Measurements from ENCODE around the gene PTAR1. TPM values are rescaled to one million over a fixed set of nuclear protein-coding genes. Genes with fewer than 3 reads are reported as not detected.

PTAR1 gene
- polyA plus RNA-seq, 3 donors from 2014 or later: 7.0 to 16.1 (median 10.7) TPM

DNA sequence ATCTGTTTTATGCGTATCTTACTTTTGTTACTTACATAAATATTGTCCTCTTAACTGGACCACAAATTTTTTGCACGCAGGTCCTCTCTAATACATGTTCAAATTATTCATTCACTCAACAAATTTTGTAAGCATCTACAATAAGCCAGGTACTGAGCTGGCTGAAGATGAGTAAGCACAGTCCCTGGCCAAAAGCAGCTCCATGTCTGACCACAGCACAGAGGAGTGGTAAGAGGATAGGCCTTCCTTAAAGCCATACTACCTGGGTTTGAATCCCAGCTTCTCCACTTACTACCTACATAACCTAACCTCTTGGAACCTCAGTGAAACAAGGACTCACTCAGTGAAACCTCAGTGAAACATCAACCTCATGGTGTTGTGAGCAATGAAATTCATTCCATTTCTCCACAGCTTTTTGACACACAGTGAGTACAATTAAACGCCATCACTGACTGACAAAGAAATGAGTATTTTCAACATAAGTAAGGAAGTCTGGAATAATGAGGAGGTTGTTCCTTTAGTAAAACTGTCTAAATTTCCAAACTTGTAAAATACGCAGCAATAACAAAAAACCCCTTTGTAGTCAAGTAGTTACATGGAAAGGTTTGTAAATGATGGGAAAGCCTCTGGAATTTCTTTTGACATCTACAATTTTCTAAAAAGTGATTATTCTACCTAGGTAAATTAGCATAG is 15.0 kb downstream of the PTAR1 start:
- H3K27me3 Mint-ChIP-seq (ENCODE audit: low read depth in 3 of 3): no peaks in the 10 kb centered on the region
- H3K27ac Mint-ChIP-seq: no peak overlapping the region
- DNase-seq: no peak
- H3K9me3 Mint-ChIP-seq: no peaks in the 10 kb centered on the region
- H3K4me3 Mint-ChIP-seq: no peak overlapping the region
- peaks cover 22 to 53% of the 10 kb centered on the region in 2 donors for H3K4me1 Mint-ChIP-seq
- peaks cover 4 to 19% (median 6%) of the 10 kb centered on the region in 3 donors for H3K36me3 Mint-ChIP-seq

DNA sequence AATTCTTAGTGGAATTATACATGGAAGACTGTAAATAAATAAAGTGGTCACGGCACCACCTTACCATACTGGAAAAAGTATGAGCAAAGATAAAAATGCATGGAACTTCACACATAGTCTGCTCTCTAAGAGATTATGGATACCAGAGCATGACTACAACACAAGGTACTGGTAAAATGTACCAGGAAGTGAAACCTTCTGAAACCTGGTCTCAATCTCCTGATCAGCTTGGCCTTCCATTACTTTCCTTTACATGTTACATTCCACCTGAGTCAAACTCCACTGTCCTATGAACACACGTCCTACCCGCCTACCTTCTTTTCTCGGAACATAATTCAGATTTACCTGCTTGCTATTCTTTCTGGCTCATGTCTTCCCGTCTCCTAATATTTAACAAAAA is 15.9 kb downstream of the PTAR1 start:
- Mint-ChIP-seq H3K4me3 (no peak overlapping the region), H3K36me3 (peaks cover 4 to 21% (median 6%) of the 10 kb centered on the region in 3 donors), H3K27ac (no peak overlapping the region), H3K4me1 (peaks cover 22 to 51% of the 10 kb centered on the region in 2 donors), H3K9me3 (no peaks in the 10 kb centered on the region), H3K27me3 (ENCODE audit: low read depth in 3 of 3) (no peaks in the 10 kb centered on the region)
- DNase-seq: no peak

DNA sequence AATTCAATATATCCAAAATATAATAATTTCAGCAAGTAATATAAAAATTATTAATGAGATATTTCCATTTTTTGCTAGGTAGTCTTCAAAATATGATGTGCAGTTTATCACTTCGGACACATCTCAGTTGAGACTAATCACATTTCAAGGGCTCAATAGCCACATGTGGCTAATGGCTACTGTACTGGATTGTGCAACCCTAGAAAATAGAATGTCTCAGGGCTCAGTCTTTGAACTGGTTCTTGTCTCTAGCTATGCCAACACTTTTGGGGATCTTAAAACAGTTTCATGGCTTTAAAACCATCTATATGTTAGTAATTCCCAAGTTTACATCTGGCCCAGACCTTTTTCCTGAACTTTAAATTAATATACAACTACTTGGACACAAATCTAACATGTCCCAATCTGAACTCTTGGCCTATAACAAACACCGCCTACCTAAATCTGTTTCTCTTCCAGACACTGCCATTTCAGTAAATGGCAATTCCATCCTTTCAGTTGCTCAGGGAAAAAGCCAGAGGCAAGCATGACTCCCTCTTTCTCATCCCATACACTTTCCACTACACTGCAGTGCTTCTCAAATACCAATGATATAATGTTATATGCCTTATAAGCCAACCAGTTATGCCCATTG is 18.8 kb downstream of the PTAR1 start:
- Mint-ChIP-seq H3K27me3 (ENCODE audit: low read depth in 3 of 3) (no peaks in the 10 kb centered on the region), H3K36me3 (peaks cover 4 to 16% (median 4%) of the 10 kb centered on the region in 3 donors), H3K4me3 (no peak overlapping the region), H3K27ac (peak overlapping the region in 1 of 6 donors; percentile 58), H3K4me1 (peaks cover 17 to 30% of the 10 kb centered on the region in 2 donors), H3K9me3 (no peaks in the 10 kb centered on the region)
- no peak for DNase-seq

DNA sequence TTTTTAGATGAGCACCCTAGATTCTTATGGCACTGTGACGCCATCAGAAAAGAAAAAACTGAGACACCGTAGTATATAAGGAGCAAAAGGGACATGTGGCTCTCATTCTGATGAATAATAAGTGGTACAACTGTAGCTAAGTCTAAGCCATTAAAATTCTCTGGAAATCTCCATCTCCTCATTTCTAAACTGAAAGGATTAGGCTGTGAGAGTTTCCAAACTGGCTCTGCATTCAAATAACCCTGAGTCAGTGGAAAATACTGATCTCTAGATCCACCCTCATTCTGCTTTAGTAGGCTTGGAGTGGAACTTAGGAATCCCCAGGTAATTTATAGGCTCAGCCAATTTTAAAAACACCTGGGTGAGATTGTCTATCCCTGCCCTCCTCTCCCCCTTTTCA is 28.5 kb downstream of the PTAR1 start:
- no peaks in the 10 kb centered on the region for H3K27me3 Mint-ChIP-seq (ENCODE audit: low read depth in 3 of 3)
- no peak overlapping the region for H3K27ac Mint-ChIP-seq
- H3K4me1 Mint-ChIP-seq: peaks cover 0 to 3% of the 10 kb centered on the region in 2 donors
- no peak for DNase-seq
- H3K9me3 Mint-ChIP-seq: no peaks in the 10 kb centered on the region
- H3K4me3 Mint-ChIP-seq: no peak overlapping the region
- peaks cover 20 to 49% (median 26%) of the 10 kb centered on the region in 3 donors for H3K36me3 Mint-ChIP-seq

DNA sequence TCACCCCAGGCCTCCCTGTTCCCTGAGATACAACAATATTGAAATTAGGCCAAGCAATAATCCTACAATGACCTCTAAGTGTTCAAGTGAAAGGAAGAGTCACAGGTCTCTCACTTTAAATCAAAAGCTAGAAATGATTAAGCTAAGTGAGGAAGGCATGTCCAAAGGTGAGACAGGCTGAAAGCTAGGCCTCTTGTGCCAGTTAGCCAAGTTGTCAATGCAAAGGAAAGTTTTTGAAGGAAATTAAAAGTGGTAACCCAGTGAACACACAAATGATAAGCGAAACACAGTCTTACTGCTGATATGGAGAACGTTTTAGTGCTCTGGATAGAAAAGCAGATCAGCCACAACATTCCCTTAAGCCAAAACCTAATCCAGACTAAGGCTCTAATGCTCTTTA is 39.8 kb downstream of the PTAR1 start:
- no peaks in the 10 kb centered on the region for H3K4me1 Mint-ChIP-seq
- no peaks in the 10 kb centered on the region for H3K9me3 Mint-ChIP-seq
- H3K27ac Mint-ChIP-seq: peak overlapping the region in 1 of 6 donors; percentile 5
- H3K36me3 Mint-ChIP-seq: peaks cover 37 to 66% (median 38%) of the 10 kb centered on the region in 3 donors
- no peaks in the 10 kb centered on the region for H3K27me3 Mint-ChIP-seq (ENCODE audit: low read depth in 3 of 3)
- H3K4me3 Mint-ChIP-seq: no peak overlapping the region
- DNase-seq: no peak

DNA sequence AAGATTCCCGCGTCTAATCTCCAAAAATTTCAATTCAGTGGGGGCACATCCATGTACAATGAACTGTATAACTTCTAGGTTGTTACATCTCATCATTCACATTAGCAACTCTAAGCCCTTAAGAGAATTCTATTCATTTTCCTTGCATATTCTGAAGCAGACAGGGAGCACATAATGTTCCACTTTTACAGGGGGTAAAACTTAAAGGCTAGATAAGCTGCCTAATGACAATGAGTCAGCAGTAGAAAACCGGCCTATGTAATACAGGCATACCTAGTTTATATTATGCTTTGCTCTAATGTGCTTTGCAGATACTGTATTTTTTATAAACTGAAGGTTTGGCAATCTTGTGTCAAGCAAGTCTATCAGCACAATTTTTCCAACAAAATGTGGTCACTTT is 40.4 kb downstream of the PTAR1 start:
- H3K27me3 Mint-ChIP-seq (ENCODE audit: low read depth in 3 of 3): no peaks in the 10 kb centered on the region
- peaks cover 38 to 63% (median 43%) of the 10 kb centered on the region in 3 donors for H3K36me3 Mint-ChIP-seq
- no peaks in the 10 kb centered on the region for H3K4me1 Mint-ChIP-seq
- no peaks in the 10 kb centered on the region for H3K9me3 Mint-ChIP-seq
- H3K4me3 Mint-ChIP-seq: no peak overlapping the region
- no peak for DNase-seq
- no peak overlapping the region for H3K27ac Mint-ChIP-seq

DNA sequence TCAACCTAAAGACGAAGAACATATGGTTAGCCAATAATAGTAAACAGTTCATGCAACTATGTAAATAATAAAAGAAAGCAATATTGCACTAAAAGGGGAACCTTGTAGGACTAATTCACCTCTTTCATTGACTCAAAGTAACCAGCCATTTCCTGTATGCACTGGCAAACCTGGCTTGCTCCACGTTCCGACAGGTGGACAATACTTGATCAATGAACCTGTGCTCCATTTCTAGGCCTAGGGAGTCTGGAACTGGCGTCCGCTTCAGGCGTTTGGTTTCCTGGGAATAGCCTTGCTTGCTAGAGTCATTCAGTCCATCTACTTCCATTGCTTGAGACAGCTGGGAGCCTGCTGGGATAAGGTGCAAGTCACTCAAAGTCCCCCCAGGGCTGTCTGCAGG is 41.6 kb downstream of the PTAR1 start:
- Mint-ChIP-seq H3K27me3 (ENCODE audit: low read depth in 3 of 3) (no peaks in the 10 kb centered on the region), H3K27ac (no peak overlapping the region), H3K9me3 (no peaks in the 10 kb centered on the region), H3K4me3 (no peak overlapping the region), H3K4me1 (no peaks in the 10 kb centered on the region), H3K36me3 (peaks cover 34 to 59% (median 41%) of the 10 kb centered on the region in 3 donors)
- no peak for DNase-seq

DNA sequence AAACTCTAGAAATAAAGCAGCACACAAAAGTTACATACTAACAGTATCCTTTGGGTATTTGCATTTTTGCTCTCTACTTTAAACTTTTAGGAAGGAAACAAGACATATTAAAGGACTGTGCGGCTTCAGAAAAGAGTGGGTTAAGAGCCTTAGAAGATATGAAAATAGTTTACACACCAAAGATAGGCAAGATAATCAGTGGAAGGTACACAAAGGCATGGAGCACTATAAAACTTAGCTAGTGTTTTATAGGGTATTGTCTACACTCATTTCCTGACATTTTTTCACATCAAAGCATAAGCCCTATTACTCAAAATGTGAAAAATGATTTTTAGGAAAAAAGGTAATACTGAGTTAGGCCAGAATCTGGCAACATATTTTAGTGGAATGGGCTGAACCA is 44.0 kb downstream of the PTAR1 start:
- Mint-ChIP-seq H3K36me3 (peaks cover 29 to 52% (median 35%) of the 10 kb centered on the region in 3 donors), H3K27me3 (ENCODE audit: low read depth in 3 of 3) (no peaks in the 10 kb centered on the region), H3K4me1 (no peaks in the 10 kb centered on the region)

DNA sequence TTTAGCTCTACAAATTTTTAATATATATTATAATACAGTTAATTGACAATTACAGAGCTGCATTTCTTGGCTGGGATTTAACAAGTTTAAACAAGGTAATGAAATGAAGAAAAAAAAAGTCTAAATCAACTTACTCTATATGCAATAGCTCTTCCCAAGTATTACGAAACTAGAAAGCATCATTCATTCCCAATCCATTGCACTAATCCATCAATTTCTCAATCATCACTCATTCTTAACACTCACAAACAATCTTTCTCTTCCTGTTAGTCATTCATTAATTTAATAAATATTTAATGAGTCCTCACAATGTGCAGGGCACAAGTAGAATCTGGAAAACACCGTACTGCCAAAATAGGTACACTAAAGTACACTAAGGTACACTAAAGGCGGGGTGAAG is 44.7 kb downstream of the PTAR1 start:
- DNase-seq: no peak
- H3K36me3 Mint-ChIP-seq: peaks cover 24 to 46% (median 31%) of the 10 kb centered on the region in 3 donors
- H3K4me1 Mint-ChIP-seq: peaks cover 0 to under 1% of the 10 kb centered on the region in 2 donors
- no peak overlapping the region for H3K4me3 Mint-ChIP-seq
- no peaks in the 10 kb centered on the region for H3K27me3 Mint-ChIP-seq (ENCODE audit: low read depth in 3 of 3)
- no peaks in the 10 kb centered on the region for H3K9me3 Mint-ChIP-seq
- no peak overlapping the region for H3K27ac Mint-ChIP-seq

More for the DNA sequence above, 44.0 kb downstream of the PTAR1 start:
- no peak overlapping the region for H3K4me3 Mint-ChIP-seq
- DNase-seq: no peak
- peak overlapping the region in 1 of 6 donors; percentile 20 for H3K27ac Mint-ChIP-seq
- no peaks in the 10 kb centered on the region for H3K9me3 Mint-ChIP-seq

DNA sequence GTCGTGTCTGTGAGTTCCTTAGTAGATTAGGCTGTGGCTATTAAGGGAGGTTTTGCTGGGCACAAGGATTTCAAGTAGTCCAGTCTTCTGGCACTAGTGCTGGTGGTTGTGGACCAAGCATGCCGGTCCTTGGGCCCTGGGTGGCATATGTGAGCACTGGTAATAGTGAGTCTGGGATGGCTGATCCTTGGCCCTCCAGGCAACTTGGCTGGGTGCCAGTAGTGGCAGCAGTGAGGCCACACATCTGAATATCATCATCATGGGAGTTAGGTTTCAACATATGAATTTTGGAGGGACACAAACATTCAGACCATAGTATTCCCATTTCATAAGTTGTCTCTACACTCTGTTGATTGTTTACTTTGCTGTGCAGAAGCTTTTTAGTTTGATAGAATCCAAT is 62.3 kb downstream of the PTAR1 start:
- Mint-ChIP-seq H3K36me3 (peaks cover 0 to 12% (median 11%) of the 10 kb centered on the region in 3 donors), H3K4me3 (no peak overlapping the region), H3K27ac (no peak overlapping the region), H3K4me1 (no peaks in the 10 kb centered on the region), H3K27me3 (ENCODE audit: low read depth in 3 of 3) (peaks cover 1 to 6% (median 4%) of the 10 kb centered on the region in 3 donors), H3K9me3 (peaks cover 14 to 52% (median 33%) of the 10 kb centered on the region in 6 donors)
- DNase-seq: no peak

DNA sequence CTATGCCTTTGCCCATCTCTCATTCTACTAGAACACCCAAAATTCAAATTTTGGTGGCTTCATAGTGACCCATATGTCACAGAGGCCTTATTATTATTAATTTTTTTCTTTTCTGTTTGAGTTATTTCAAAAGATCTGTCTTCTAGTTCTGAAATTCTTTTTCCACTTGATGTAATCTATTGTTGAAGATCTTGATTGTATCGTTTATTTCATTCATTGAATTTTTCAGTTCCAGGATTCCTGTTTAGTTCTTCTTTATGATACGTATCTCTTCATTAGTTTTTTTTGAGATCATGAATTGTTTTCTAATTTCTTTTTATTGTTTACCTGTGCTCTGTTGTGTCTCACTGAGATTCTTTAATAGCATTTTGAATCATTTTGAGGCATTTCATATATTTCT is 63.0 kb downstream of the PTAR1 start:
- peaks cover 12 to 49% (median 31%) of the 10 kb centered on the region in 6 donors for H3K9me3 Mint-ChIP-seq

DNA sequence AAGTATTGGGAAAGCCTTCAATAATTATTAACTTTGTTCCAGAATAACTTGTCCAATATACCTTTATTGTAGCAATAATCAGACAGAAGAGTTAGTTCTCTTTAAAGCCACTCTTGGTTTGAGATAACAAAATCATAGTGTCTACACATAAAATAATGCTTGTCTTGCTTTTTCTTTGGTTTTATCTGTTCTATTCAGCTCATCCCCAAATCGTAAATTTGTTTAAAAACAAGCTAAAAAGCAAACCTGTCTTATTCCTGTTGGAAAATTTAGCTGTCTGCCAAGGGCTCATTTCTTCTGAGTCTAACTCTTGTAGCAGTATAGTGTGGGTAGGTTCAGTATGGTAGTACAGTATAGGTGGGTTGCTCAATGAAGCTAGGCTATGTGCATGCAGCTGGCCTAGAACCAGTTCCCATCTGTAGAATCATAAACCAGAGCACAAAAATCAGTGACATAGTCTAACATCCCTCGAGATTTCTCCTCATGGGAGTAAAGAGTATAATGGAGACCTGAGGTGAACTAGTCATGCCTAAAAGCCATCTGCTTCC is 69.7 kb downstream of the PTAR1 start:
- no peak overlapping the region for H3K27ac Mint-ChIP-seq
- H3K9me3 Mint-ChIP-seq: peaks cover 0 to 4% (median under 1%) of the 10 kb centered on the region in 6 donors
- no peak for DNase-seq
- no peaks in the 10 kb centered on the region for H3K36me3 Mint-ChIP-seq
- H3K27me3 Mint-ChIP-seq (ENCODE audit: low read depth in 3 of 3): peaks cover 3 to 12% (median 11%) of the 10 kb centered on the region in 3 donors
- no peak overlapping the region for H3K4me3 Mint-ChIP-seq
- no peaks in the 10 kb centered on the region for H3K4me1 Mint-ChIP-seq

More for the DNA sequence above, 63.0 kb downstream of the PTAR1 start:
- Mint-ChIP-seq H3K36me3 (peaks cover 0 to 11% (median 10%) of the 10 kb centered on the region in 3 donors), H3K27me3 (ENCODE audit: low read depth in 3 of 3) (peaks cover 5 to 7% (median 5%) of the 10 kb centered on the region in 3 donors), H3K4me1 (no peaks in the 10 kb centered on the region), H3K4me3 (no peak overlapping the region), H3K27ac (no peak overlapping the region)
- DNase-seq: no peak

DNA sequence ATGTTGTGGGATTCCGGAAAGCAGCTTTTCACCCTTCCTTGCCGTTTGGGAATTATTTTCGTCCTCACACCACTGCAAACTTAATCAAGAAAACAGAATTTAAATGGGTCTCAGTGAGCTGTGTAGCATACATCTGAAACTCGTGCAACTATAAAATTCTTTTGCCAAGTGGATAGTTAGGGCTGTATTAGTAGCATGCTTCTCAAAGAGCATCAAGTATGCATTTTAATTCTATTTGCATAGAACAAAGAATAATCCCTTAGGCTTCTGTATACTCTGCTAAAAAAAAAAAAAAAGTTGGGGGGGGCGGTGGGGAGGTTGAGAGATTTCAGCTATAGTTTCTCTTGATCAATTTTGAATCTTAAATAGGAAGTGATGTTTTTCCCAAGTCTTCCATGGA is 75.9 kb downstream of the PTAR1 start:
- no peaks in the 10 kb centered on the region for H3K36me3 Mint-ChIP-seq
- H3K4me3 Mint-ChIP-seq: no peak overlapping the region
- peaks cover 0 to 5% (median 3%) of the 10 kb centered on the region in 3 donors for H3K27me3 Mint-ChIP-seq (ENCODE audit: low read depth in 3 of 3)
- no peaks in the 10 kb centered on the region for H3K9me3 Mint-ChIP-seq
- DNase-seq: no peak
- H3K4me1 Mint-ChIP-seq: no peaks in the 10 kb centered on the region
- H3K27ac Mint-ChIP-seq: no peak overlapping the region

DNA sequence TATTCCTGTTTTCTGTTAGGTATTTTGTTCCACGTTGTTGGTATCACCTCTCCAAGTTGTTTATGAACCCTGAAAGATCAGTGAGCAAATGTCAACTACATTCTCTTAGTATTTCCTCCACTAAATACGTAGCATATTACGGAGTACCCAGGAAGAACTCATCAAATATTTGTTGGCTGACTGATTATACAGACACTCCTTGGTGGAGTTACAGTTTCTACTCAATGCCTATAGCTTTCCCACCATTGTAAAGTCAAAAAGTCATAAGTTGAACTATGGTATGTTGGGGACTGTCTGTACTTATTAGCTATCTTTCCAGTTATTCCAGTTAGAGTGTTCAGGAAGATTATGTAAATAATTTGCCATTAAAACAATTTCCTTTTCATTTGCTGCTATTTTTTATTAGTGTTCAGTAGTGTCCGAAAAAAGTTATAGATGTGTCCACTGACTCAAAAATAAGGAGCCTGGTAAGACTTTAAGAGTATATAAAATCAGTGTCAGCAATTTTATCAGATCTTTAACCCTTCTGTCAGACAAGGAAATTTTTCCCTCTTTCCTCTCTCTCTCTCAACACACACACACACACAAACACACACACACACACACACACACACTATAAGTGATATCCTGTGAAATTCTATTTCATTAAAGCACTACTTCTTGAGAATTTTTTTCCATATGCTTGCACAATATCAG is 80.8 kb downstream of the PTAR1 start:
- peaks cover 7 to 10% of the 10 kb centered on the region in 2 donors for H3K4me1 Mint-ChIP-seq
- H3K9me3 Mint-ChIP-seq: no peaks in the 10 kb centered on the region
- no peak for DNase-seq
- no peaks in the 10 kb centered on the region for H3K36me3 Mint-ChIP-seq
- H3K27ac Mint-ChIP-seq: no peak overlapping the region
- H3K27me3 Mint-ChIP-seq (ENCODE audit: low read depth in 3 of 3): peaks cover 0 to 8% (median 4%) of the 10 kb centered on the region in 3 donors
- H3K4me3 Mint-ChIP-seq: no peak overlapping the region
